K562 (cell line): Measurements from ENCODE around the gene TBXA2R. TPM values are rescaled to one million over a fixed set of nuclear protein-coding genes. Genes with fewer than 3 reads are reported as not detected.

ENCODE experiments used
- ATAC-seq: fragments of 200-7000 bp; cut with Tn5 transposase; 3 replicates; pipeline ENCODE4 v1.9.1; 2020; ENCODE audit warnings: moderate library complexity
- BruUV-seq: library from RNA; stranded (reverse); fragments of 400-500 nt; replicated peaks from 2 replicates; lab custom pipeline; 2021; lab: Mats Ljungman, UMichigan
- CTCF ChIA-PET: fragments of 300-600 bp; formaldehyde crosslinking; extraction: SDS; loops from one replicate; lab custom pipeline; 2021; ENCODE audit warnings: low intra/inter-chr PET ratio; lab: Yijun Ruan, JAX
- POLR2A ChIA-PET: fragments of 300-600, 350-650 bp; sonication (Branson Sonifier 250); formaldehyde crosslinking; extraction: SDS; loops from one replicate; lab custom pipeline; 2021; ENCODE audit warnings: antibody characterized with exemption, inconsistent platforms; lab: Yijun Ruan, JAX
- DNase-seq, 4 experiments: peaks; one replicate each; pipeline versions ENCODE4 v3.0.0 to v3.0.0-alpha.2; 2011 to 2018; ENCODE audit warnings: low spot score in 3 of 4, mixed read lengths in 3 of 4; ENCODE audit errors: extremely low read depth in 1 of 4
- FAIRE-seq: peaks from 2 replicates; lab custom pipeline; 2011; peaks lifted over from hg19 to GRCh38; lab: Jason Lieb, UNC
- H2AFZ ChIP-seq: 2 replicates; pipeline ENCODE4 v1.6.0; 2011; ENCODE audit warnings: low read depth, low read length, control low read depth, inconsistent platforms
- H3K27ac ChIP-seq: fragments of 200-600 bp; 3 replicates; pipeline ENCODE4 v1.8.0; 2011; ENCODE audit warnings: low read depth, mild to moderate bottlenecking, control low read depth, inconsistent platforms, low read length, moderate library complexity, mixed read lengths; ENCODE audit errors: extremely low read depth
- H3K27me3 ChIP-seq, 2 experiments: fragments of 300-600 bp in 1 of 2; 2 replicates in 1 of 2; 3 replicates in 1 of 2; pipeline versions ENCODE4 v1.6.0 to v1.8.0; 2011; ENCODE audit warnings: inconsistent platforms in 2 of 2, low read length in 2 of 2, mild to moderate bottlenecking in 1 of 2, mixed read lengths in 1 of 2, moderate library complexity in 1 of 2; ENCODE audit not compliant: control insufficient read depth in 2 of 2, insufficient read depth in 2 of 2
- H3K36me3 ChIP-seq: fragments of 300-600 bp; 3 replicates; pipeline ENCODE4 v1.8.0; 2011; ENCODE audit warnings: mild to moderate bottlenecking, low read length, inconsistent platforms; ENCODE audit not compliant: control insufficient read depth, insufficient read depth
- H3K4me1 ChIP-seq, 2 experiments: fragments of 200-600 bp in 1 of 2; replicated peaks in 1 of 2; 2 replicates in 1 of 2; 3 replicates in 1 of 2; pipeline versions ENCODE4 v1.5.1 to v1.8.0; 2011; ENCODE audit warnings: inconsistent platforms in 2 of 2, low read length in 2 of 2, mild to moderate bottlenecking in 1 of 2, mixed read lengths in 1 of 2, moderate library complexity in 1 of 2; ENCODE audit not compliant: control insufficient read depth in 2 of 2, insufficient read depth in 2 of 2
- H3K4me2 ChIP-seq: 2 replicates; pipeline ENCODE4 v1.6.1; 2011; ENCODE audit warnings: low read length, control low read depth, inconsistent platforms, mixed read lengths; ENCODE audit not compliant: insufficient read depth
- H3K4me3 ChIP-seq: fragments of 200-600 bp; sonication (generic), shearing (Covaris generic); 2 replicates; pipeline ENCODE4 v1.5.1; 2016; ENCODE audit warnings: control low read depth, inconsistent platforms
- H3K79me2 ChIP-seq: fragments of 200-600 bp; 3 replicates; pipeline ENCODE4 v1.8.0; 2011; ENCODE audit warnings: low read length, inconsistent platforms; ENCODE audit not compliant: control insufficient read depth, insufficient read depth
- H3K9ac ChIP-seq, 2 experiments: 2 replicates each; pipeline versions ENCODE4 v1.6.0 to v1.6.1; 2011; ENCODE audit warnings: low read depth in 2 of 2, low read length in 2 of 2, control low read depth in 1 of 2, inconsistent platforms in 1 of 2, mild to moderate bottlenecking in 1 of 2, mixed read lengths in 1 of 2; ENCODE audit not compliant: insufficient read depth in 1 of 2
- H3K9me1 ChIP-seq: one replicate; pipeline ENCODE4 v1.6.0; 2011; ENCODE audit warnings: inconsistent platforms, mild to moderate bottlenecking, low read length, moderate library complexity; ENCODE audit not compliant: control insufficient read depth, insufficient read depth
- H3K9me3 ChIP-seq: replicated peaks from 2 replicates; pipeline ENCODE4 v1.5.1; 2011; ENCODE audit warnings: low read depth, low read length, inconsistent platforms; ENCODE audit not compliant: control insufficient read depth, insufficient read depth
- H4K20me1 ChIP-seq: replicated peaks from 2 replicates; pipeline ENCODE4 v1.6.1; 2011; ENCODE audit warnings: low read length, inconsistent platforms, mixed read lengths; ENCODE audit not compliant: control insufficient read depth, insufficient read depth
- ARID1B ChIP-seq: fragments of 450-650 bp; IDR thresholded peaks from 2 replicates; pipeline ENCODE4 v1.6.1; 2016; ENCODE audit warnings: antibody characterized with exemption, mild to moderate bottlenecking, inconsistent platforms
- HIVEP1 ChIP-seq: fragments of 250-450 bp; sonication (Bioruptor Pico); IDR thresholded peaks from 2 replicates; pipeline ENCODE4 v1.4.0; 2020; ENCODE audit warnings: mild to moderate bottlenecking
- HMGN3 ChIP-seq: IDR thresholded peaks from 2 replicates; pipeline ENCODE4 v1.6.1; 2011; ENCODE audit warnings: borderline replicate concordance, low read depth, mild to moderate bottlenecking, mixed read lengths, low read length; ENCODE audit not compliant: insufficient read length; ENCODE audit errors: extremely low read depth
- NCOA1 ChIP-seq: fragments of 450-650 bp; IDR thresholded peaks from 2 replicates; pipeline ENCODE4 v1.6.1; 2016; ENCODE audit warnings: low read depth
- SNRNP70 ChIP-seq: fragments of 200-400 bp; formaldehyde crosslinking; optimal IDR thresholded peaks from 2 replicates; pipeline ENCODE3; 2017; ENCODE audit warnings: low read depth, low read length
- U2AF1 ChIP-seq: fragments of 200-400 bp; formaldehyde crosslinking; optimal IDR thresholded peaks from 2 replicates; pipeline ENCODE3; 2017; ENCODE audit warnings: mild to moderate bottlenecking, low read depth, low read length, moderate library complexity
- ZBTB8A ChIP-seq: fragments of 450-650 bp; IDR thresholded peaks from 2 replicates; pipeline ENCODE4 v1.6.1; 2018; ENCODE audit warnings: mild to moderate bottlenecking, moderate library complexity; ENCODE audit not compliant: partially characterized antibody
- ZNF175 ChIP-seq: fragments of 200-800 bp; sonication (Bioruptor generic); IDR thresholded peaks from 2 replicates; pipeline ENCODE4 v1.6.1; 2016; ENCODE audit warnings: low read depth, mild to moderate bottlenecking, missing genetic modification characterization, missing compliant biosample characterization
- ZNF584 ChIP-seq: fragments of 200-800 bp; sonication (Bioruptor generic); IDR thresholded peaks from 2 replicates; pipeline ENCODE4 v1.6.1; 2016; ENCODE audit warnings: low read depth, mild to moderate bottlenecking, missing genetic modification characterization, missing compliant biosample characterization
- WGBS: fragments of 100-300 bp; shearing (Covaris generic); methylation state at CpG from one replicate; pipeline ENCODE4 v1.1.6; 2016; ENCODE audit warnings: low coverage, mixed read lengths; ENCODE audit not compliant: insufficient coverage; ENCODE audit errors: missing lambda C conversion rate; 5-methylcytosine and 5-hydroxymethylcytosine counted together
- in situ Hi-C: fragments of 300-500 bp; cut with MboI; formaldehyde crosslinking; loops from 4 replicates; pipeline ENCODE4 v1.15.0; 2018; ENCODE audit warnings: inconsistent platforms, mixed read lengths
- intact Hi-C: fragments of 100-400 bp; cut with micrococcal nuclease; formaldehyde crosslinking; loops from 2 replicates; pipeline ENCODE4 v1.14.2; 2022
- polyA plus RNA-seq, 8 experiments: library from polyadenylated mRNA; depleted of rRNA in 4 of 8; stranded (reverse) in 5 of 8; unstranded in 3 of 8; fragments of >200 nt; fragmentation: Nextera tagmentation in 2 of 8; fragmentation: Illumina TruSeq in 1 of 8; extraction: Ambion mirVana in 2 of 8; extraction: Trizol in 1 of 8; gene quantifications; 2 replicates each; pipeline versions ENCODE4 v1.2.1 to v1.2.3, GENCODE V29; 2011 to 2014; ENCODE audit warnings: inconsistent platforms in 1 of 8, missing spikeins in 1 of 8
- total RNA-seq, 7 experiments: library from RNA; depleted of rRNA in 6 of 7; stranded (reverse); fragments of >200 nt in 6 of 7; fragmentation: Illumina TruSeq in 2 of 7; extraction: Trizol in 2 of 7; gene quantifications; 2 replicates each; pipeline versions ENCODE4 v1.2.1 to v1.2.3, GENCODE V29; 2011 to 2021; ENCODE audit warnings: low replicate concordance in 1 of 7
- TF ChIP-seq, protein P1 (sequence below): fragments of 450-650 bp; IDR thresholded peaks from 2 replicates; pipeline ENCODE4 v1.7.1; 2018; ENCODE audit warnings: mild to moderate bottlenecking, low read depth; ENCODE audit not compliant: partially characterized antibody
- TF ChIP-seq, protein P2 (sequence below), 3 experiments: IDR thresholded peaks in 2 of 3; conservative IDR thresholded peaks in 1 of 3; 2 replicates each; pipeline ENCODE4 v1.5.1; 2011 to 2012; ENCODE audit warnings: low read length in 3 of 3, mild to moderate bottlenecking in 3 of 3, control low read depth in 2 of 3, improper control_type of control experiment in 1 of 3, inconsistent platforms in 1 of 3, low read depth in 1 of 3, mixed read lengths in 1 of 3, moderate library complexity in 1 of 3; ENCODE audit not compliant: insufficient read depth in 2 of 3
- TF ChIP-seq, protein P3 (sequence below): sonication (generic); formaldehyde crosslinking; IDR thresholded peaks from 2 replicates; pipeline ENCODE4 v1.8.0; 2023; ENCODE audit warnings: mild to moderate bottlenecking, missing genetic modification reagents

Gene TBXA2R
- total and polyA plus RNA-seq, 9 of the 15 experiments (the other 6 are each of a cell fraction or from before 2014, with no cell fraction given): 1.5 to 24.0 (median 2.8) TPM

DNA sequence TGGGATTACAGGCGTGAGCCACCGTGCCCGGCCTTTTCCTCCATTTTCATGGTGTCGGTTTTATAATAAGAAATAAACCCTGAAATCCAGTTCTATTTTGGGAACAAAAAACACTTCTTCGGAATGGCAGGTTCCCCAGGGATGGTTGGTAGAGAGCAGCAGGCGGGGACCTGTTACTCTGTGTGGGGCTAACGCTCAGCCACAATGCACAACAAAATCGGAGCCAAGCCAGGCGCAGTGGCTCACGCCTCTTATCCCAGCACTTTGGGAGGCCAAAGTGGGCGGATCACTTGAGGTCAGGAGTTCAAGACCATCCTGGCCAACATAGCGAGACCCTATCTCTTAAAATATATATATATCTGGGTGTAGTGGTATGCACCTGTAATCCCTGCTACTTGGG lies 5.7 kb downstream of the TBXA2R start (continued):
- TF ChIP-seq, protein P1, sequence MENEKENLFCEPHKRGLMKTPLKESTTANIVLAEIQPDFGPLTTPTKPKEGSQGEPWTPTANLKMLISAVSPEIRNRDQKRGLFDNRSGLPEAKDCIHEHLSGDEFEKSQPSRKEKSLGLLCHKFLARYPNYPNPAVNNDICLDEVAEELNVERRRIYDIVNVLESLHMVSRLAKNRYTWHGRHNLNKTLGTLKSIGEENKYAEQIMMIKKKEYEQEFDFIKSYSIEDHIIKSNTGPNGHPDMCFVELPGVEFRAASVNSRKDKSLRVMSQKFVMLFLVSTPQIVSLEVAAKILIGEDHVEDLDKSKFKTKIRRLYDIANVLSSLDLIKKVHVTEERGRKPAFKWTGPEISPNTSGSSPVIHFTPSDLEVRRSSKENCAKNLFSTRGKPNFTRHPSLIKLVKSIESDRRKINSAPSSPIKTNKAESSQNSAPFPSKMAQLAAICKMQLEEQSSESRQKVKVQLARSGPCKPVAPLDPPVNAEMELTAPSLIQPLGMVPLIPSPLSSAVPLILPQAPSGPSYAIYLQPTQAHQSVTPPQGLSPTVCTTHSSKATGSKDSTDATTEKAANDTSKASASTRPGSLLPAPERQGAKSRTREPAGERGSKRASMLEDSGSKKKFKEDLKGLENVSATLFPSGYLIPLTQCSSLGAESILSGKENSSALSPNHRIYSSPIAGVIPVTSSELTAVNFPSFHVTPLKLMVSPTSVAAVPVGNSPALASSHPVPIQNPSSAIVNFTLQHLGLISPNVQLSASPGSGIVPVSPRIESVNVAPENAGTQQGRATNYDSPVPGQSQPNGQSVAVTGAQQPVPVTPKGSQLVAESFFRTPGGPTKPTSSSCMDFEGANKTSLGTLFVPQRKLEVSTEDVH: no peak
- no peak for TF ChIP-seq NCOA1
- TF ChIP-seq, all 486 proteins: peak for 0

DNA sequence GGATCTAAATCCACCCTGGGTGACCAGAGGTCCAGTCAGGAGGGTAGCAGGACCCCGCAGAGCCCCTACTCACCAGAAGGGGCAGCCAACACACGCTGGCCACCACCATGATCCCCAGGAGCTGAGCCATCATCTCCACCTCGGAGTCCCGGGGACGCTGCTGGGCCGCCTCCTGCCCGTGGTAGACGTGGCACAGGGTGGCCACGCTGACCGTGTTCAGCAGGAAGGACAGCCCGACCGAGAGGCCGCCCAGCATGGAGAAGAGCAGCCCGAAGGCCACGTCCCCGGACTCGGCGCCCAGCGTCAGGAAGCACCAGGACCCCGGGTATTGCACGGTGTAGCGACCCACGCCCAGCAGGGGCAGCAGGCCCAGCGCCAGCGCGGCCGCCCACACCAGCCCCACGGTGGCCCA lies 6.9 kb downstream of the TBXA2R start:
- Histone ChIP-seq H3K9me1 (peaks cover 2% of the 10 kb centered on the region), H4K20me1 (no peaks in the 10 kb centered on the region), H3K4me1 (peaks cover 0 to 33% of the 10 kb centered on the region in 2 experiments; a peak in 3 of 5 replicates), H3K27me3 (no peaks in the 10 kb centered on the region), H3K79me2 (peaks cover 11% of the 10 kb centered on the region), H3K9me3 (no peaks in the 10 kb centered on the region), H3K4me3 (no peak overlapping the region), H3K27ac (no peak overlapping the region), H2AFZ (no peak overlapping the region), H3K36me3 (peaks cover 24% of the 10 kb centered on the region; the same call in 1 of the 3 replicates), H3K4me2 (no peak overlapping the region), H3K9ac (no peak overlapping the region)
- ChIA-PET CTCF (no interaction called here), POLR2A (no interaction called here)
- BruUV-seq: no TSS peak
- FAIRE-seq (no peak), DNase-seq (peak in 1 of 4 experiments; percentile 35), ATAC-seq (peak; percentile 81)
- intact Hi-C loops (loop anchor here (10.0 kb wide), 1 partner anchor 55 kb away; no protein-coding TSS in a partner anchor), in situ Hi-C loops (no loop called here)
- 99% methylated on average over 22 of the region's 28 CpGs for WGBS
- TF ChIP-seq, protein P2, sequence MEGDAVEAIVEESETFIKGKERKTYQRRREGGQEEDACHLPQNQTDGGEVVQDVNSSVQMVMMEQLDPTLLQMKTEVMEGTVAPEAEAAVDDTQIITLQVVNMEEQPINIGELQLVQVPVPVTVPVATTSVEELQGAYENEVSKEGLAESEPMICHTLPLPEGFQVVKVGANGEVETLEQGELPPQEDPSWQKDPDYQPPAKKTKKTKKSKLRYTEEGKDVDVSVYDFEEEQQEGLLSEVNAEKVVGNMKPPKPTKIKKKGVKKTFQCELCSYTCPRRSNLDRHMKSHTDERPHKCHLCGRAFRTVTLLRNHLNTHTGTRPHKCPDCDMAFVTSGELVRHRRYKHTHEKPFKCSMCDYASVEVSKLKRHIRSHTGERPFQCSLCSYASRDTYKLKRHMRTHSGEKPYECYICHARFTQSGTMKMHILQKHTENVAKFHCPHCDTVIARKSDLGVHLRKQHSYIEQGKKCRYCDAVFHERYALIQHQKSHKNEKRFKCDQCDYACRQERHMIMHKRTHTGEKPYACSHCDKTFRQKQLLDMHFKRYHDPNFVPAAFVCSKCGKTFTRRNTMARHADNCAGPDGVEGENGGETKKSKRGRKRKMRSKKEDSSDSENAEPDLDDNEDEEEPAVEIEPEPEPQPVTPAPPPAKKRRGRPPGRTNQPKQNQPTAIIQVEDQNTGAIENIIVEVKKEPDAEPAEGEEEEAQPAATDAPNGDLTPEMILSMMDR (IDR thresholded peaks at IDR 0.05 in 2 of 3, conservative IDR thresholded peaks at IDR 0.05 in 1 of 3; ENCODE audit: insufficient read depth in 2 of 3, low read depth in 1 of 3, low read length in 3 of 3): peak; percentile 14 to 33 (median 32); a peak in 3 of 6 replicates
- TF ChIP-seq U2AF1 (no peak), SNRNP70 (no peak), HMGN3 (no peak), ZBTB8A (no peak), ZNF584 (CRISPR knock-in tag) (no peak), HIVEP1 (CRISPR knock-in tag) (no peak), ZNF175 (CRISPR knock-in tag) (no peak), ARID1B (no peak)
- TF ChIP-seq, protein P3, sequence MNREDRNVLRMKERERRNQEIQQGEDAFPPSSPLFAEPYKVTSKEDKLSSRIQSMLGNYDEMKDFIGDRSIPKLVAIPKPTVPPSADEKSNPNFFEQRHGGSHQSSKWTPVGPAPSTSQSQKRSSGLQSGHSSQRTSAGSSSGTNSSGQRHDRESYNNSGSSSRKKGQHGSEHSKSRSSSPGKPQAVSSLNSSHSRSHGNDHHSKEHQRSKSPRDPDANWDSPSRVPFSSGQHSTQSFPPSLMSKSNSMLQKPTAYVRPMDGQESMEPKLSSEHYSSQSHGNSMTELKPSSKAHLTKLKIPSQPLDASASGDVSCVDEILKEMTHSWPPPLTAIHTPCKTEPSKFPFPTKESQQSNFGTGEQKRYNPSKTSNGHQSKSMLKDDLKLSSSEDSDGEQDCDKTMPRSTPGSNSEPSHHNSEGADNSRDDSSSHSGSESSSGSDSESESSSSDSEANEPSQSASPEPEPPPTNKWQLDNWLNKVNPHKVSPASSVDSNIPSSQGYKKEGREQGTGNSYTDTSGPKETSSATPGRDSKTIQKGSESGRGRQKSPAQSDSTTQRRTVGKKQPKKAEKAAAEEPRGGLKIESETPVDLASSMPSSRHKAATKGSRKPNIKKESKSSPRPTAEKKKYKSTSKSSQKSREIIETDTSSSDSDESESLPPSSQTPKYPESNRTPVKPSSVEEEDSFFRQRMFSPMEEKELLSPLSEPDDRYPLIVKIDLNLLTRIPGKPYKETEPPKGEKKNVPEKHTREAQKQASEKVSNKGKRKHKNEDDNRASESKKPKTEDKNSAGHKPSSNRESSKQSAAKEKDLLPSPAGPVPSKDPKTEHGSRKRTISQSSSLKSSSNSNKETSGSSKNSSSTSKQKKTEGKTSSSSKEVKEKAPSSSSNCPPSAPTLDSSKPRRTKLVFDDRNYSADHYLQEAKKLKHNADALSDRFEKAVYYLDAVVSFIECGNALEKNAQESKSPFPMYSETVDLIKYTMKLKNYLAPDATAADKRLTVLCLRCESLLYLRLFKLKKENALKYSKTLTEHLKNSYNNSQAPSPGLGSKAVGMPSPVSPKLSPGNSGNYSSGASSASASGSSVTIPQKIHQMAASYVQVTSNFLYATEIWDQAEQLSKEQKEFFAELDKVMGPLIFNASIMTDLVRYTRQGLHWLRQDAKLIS (CRISPR knock-in tag): no peak
